Measurements from ENCODE around the gene RGS3. TPM values are rescaled to one million over a fixed set of nuclear protein-coding genes. Genes with fewer than 3 reads are reported as not detected.

The RGS3 gene
- total RNA-seq, 2 experiments from 2014 or later, result 51.0 to 51.5 TPM

GRCh38 chr9:113492343-113493202, 29.0 kb downstream of the RGS3 start:
- Mint-ChIP-seq H3K27me3 (no peaks in the 10 kb centered on the region), H3K36me3 (ENCODE audit: low read depth) (no peaks in the 10 kb centered on the region), H3K4me3 (no peak overlapping the region), H3K27ac (no peak overlapping the region), H3K9me3 (no peaks in the 10 kb centered on the region), H3K4me1 (ENCODE audit: low read depth) (peaks cover 2% of the 10 kb centered on the region)
- TF ChIP-seq CTCF (IDR thresholded peaks at IDR 0.05), result no peak
- intact Hi-C loops (cut with micrococcal nuclease), result no loop called here
- ChIA-PET POLR2A (interaction anchor here (1.0 kb wide), 1 partner anchor 19 kb away, joined by 3 read pairs; no protein-coding TSS in a partner anchor), CTCF (interaction anchor here (0.8 to 3.3 kb wide), 7 partner anchors 15 to 189 kb away, joined by 3 to 8 read pairs (median 5); no protein-coding TSS in a partner anchor)
- no peak for ATAC-seq
- no peak for DNase-seq

GRCh38 chr9:113493203-113493520, 29.6 kb downstream of the RGS3 start:
- ChIA-PET POLR2A (interaction anchor here (1.0 kb wide), 1 partner anchor 19 kb away, joined by 3 read pairs; no protein-coding TSS in a partner anchor), CTCF (interaction anchor here (0.8 to 3.3 kb wide), 9 partner anchors 15 to 189 kb away, joined by 3 to 8 read pairs (median 5); no protein-coding TSS in a partner anchor)
- no peaks in the 10 kb centered on the region for H3K36me3 Mint-ChIP-seq (ENCODE audit: low read depth)
- no peaks in the 10 kb centered on the region for H3K9me3 Mint-ChIP-seq
- ATAC-seq, result no peak
- H3K27ac Mint-ChIP-seq, result no peak overlapping the region
- DNase-seq, result no peak
- peaks cover 2% of the 10 kb centered on the region for H3K4me1 Mint-ChIP-seq (ENCODE audit: low read depth)
- intact Hi-C loops (cut with micrococcal nuclease), result no loop called here
- no peaks in the 10 kb centered on the region for H3K27me3 Mint-ChIP-seq
- no peak overlapping the region for H3K4me3 Mint-ChIP-seq
- no peak for TF ChIP-seq CTCF (IDR thresholded peaks at IDR 0.05)

GRCh38 chr9:113495526-113495925, 32.0 kb downstream of the RGS3 start:
- ChIA-PET CTCF (interaction anchor here (0.8 to 2.6 kb wide), 3 partner anchors 40 to 160 kb away, joined by 3 to 7 read pairs (median 3); no protein-coding TSS in a partner anchor), POLR2A (interaction anchor here (1.1 to 1.8 kb wide), 3 partner anchors 8 to 16 kb away, joined by 4 to 7 read pairs (median 5); no protein-coding TSS in a partner anchor)
- no peak for ATAC-seq
- H3K4me3 Mint-ChIP-seq, result no peak overlapping the region
- peaks cover 15% of the 10 kb centered on the region for H3K4me1 Mint-ChIP-seq (ENCODE audit: low read depth)
- no peak overlapping the region for H3K27ac Mint-ChIP-seq
- H3K27me3 Mint-ChIP-seq, result no peaks in the 10 kb centered on the region
- no peaks in the 10 kb centered on the region for H3K9me3 Mint-ChIP-seq
- DNase-seq, result no peak
- TF ChIP-seq CTCF (IDR thresholded peaks at IDR 0.05), result no peak
- no peaks in the 10 kb centered on the region for H3K36me3 Mint-ChIP-seq (ENCODE audit: low read depth)
- intact Hi-C loops (cut with micrococcal nuclease), result no loop called here

- Mint-ChIP-seq H3K4me3 (no peak overlapping the region), H3K27me3 (no peaks in the 10 kb centered on the region), H3K27ac (no peak overlapping the region), H3K36me3 (ENCODE audit: low read depth) (no peaks in the 10 kb centered on the region), H3K4me1 (ENCODE audit: low read depth) (peaks cover 15% of the 10 kb centered on the region), H3K9me3 (no peaks in the 10 kb centered on the region)
- ATAC-seq, result no peak
- intact Hi-C loops (cut with micrococcal nuclease), result no loop called here
- no peak for TF ChIP-seq CTCF (IDR thresholded peaks at IDR 0.05)
- ChIA-PET CTCF (interaction anchor here (2.6 kb wide), 1 partner anchor 51 kb away, joined by 7 read pairs; no protein-coding TSS in a partner anchor), POLR2A (interaction anchor here (0.6 to 1.7 kb wide), 3 partner anchors 14 to 119 kb away, joined by 3 to 5 read pairs (median 3); no protein-coding TSS in a partner anchor)
- no peak for DNase-seq
These were observed 33.5 kb downstream of the RGS3 start for GRCh38 chr9:113497051-113497450.

All from activated CD8-positive, alpha-beta T cell treated with anti-CD3 and anti-CD28 coated beads for 36 hours (primary cell).